GM21360 (cell line): ENCODE results near the gene CDH4.

Source experiments
- ATAC-seq: cut with Tn5 transposase; IDR thresholded peaks from one replicate; pipeline ENCODE4 v1.9.1; 2021; ENCODE audit warnings: mild to moderate bottlenecking, moderate library complexity; ENCODE audit not compliant: unreplicated experiment

Gene CDH4

GRCh38 chr20:61767761-61768494 is 515.9 kb downstream of the CDH4 start:
- ATAC-seq: no peak

GRCh38 chr20:61768571-61769285 is 516.7 kb downstream of the CDH4 start:
- ATAC-seq: no peak

- ATAC-seq: no peak
These were observed 517.3 kb downstream of the CDH4 start for GRCh38 chr20:61769286-61769832.

GRCh38 chr20:61770113-61770585 is 518.1 kb downstream of the CDH4 start:
- ATAC-seq: no peak

GRCh38 chr20:61771805-61772350 is 519.8 kb downstream of the CDH4 start:
- ATAC-seq: no peak

- no peak for ATAC-seq
These were observed 521.0 kb downstream of the CDH4 start for GRCh38 chr20:61772828-61773631.

GRCh38 chr20:61773926-61774587 is 522.0 kb downstream of the CDH4 start:
- no peak for ATAC-seq

- ATAC-seq: no peak
These were observed 523.4 kb downstream of the CDH4 start for GRCh38 chr20:61775423-61775822.

DNA sequence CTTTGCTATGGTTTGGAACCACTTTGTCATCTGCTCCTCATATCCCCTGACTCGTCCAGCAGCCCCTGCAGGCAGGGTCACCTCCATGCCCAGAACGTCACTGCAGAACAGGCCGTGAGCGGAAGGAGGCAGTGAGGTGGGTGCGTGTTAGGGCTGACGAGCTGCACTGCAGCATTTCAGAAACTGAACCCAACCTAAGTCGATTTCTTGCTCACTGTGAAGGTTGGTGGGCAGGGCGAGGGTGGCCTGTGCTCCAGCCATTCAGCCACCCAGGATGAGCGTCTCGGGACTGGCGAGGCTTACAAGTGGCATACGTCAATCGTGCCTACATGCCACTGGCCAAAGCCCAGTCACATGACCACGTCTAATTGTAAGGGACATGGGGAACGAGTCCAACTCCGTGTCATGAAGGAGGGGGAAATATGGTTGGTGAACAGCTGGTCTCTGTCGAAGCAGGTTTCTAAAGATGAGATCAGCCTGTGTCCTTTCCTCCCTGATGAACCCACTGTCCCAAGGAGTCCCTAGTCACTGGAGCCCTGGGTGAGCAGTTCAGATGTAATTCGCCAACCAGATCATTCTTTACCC is 524.5 kb downstream of the CDH4 start:
- no peak for ATAC-seq

- no peak for ATAC-seq
These were observed 525.9 kb downstream of the CDH4 start for GRCh38 chr20:61777773-61778494.

DNA sequence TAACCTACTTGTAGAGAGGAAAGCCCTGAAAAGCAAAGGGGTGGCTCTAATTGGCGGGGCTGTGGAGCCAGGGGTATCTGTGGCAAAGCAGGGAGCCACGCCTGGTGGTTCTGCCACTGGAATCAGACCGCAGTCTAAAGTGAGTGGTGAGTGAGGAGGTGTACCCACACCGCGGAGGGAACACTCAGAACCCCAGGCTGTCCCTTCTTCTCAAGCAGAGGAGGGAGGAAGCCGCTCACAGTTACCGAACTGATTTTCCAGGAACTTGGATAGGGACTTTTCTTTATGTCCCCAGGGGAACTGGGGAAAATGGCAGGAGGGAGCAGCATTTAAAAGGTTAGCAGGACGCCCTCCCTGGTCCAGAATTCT is 526.4 kb downstream of the CDH4 start:
- no peak for ATAC-seq

DNA sequence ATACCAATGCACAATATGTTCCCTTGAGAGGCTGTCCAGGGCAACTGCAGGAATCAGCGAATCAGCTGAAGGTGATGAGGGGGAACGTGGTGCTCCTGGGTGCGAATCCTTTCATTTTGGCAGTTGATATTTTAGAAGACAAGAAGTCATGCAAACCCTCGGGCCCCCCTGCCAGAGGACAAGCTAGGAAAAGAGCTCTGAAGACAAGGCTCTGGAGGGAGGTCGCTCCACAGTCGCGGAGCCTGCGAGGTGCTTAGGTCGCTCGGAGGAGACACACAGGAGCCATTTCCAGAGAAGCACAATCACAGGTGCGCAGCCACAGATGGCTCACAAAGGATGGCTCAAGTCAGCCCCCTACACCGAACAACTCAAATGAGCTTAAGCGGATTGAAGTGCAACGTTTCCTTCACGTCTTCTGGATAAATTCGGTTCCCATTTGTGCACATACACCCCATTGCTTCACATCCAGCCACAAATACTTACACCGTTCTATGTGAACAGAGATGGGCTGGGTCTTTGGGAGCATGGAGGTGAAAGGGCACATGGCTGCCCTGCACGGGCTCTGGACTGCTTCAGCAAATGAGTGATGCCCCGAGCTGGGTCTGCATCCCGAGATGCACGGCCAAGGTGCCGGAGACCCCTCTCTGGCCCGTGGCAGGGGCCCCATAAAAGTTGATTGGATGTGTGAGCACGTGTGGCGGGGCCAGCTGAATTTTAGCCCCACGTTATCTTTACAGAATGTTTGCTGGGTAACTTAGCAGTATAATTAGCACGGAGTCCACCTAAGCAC is 527.3 kb downstream of the CDH4 start:
- no peak for ATAC-seq

DNA sequence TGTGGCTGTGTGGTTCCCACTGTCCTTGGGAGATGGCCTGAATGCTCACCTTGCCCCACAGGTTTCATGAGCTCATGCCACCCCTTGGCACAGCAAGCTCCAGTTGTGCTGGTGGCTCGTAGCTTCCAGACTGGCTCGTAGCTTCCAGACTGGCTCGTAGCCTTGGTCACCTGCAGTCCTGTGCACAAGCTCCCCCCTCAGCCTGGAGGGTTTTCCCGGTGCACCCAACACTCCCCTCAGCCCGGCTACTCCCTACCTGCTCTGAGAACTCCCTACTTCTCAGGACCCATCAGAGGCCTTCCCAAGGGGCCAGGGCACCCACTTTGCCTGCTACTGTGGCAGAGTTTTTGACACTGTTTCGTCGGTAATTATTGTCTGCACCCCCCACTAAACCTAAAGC is 528.0 kb downstream of the CDH4 start:
- no peak for ATAC-seq

GRCh38 chr20:61784801-61785566 is 532.9 kb downstream of the CDH4 start:
- no peak for ATAC-seq

DNA sequence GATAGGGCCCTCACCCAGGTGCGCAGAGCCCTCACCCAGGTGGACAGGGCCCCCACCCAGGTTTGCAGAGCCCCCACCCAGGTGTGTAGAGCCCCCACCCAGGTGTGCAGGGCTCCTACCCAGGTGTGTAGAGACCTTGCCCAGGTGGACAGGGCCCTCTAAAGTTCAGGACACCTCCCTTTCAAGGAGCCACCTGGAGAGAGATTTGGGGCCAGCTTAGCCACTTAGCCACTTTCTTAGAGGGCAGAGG is 533.4 kb downstream of the CDH4 start:
- ATAC-seq: no peak

DNA sequence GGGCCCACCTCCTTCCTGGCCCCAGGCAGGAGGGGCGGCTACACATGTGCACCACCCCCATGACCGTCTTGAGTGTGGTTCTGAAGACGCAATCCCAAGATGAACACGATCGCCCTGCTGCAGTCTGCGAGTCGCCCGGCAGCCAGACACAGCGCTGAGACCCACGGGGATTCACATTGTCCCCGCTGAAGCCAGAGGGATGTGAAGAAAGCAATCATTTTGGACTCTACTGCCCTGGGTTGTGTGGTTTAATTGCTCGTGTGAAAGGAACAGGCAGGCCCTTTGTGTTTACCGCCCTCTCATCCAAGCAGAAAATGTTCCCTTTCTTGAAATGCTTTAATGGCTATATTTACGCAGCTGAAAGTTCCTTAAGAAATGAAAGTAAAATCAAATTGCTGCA is 534.2 kb downstream of the CDH4 start:
- no peak for ATAC-seq

GRCh38 chr20:61788343-61788742 is 536.3 kb downstream of the CDH4 start:
- no peak for ATAC-seq

- no peak for ATAC-seq
These were observed 537.3 kb downstream of the CDH4 start for GRCh38 chr20:61789329-61789728.
